ENCODE results near the gene N4BP3.
"Not testable (repeated sequence)": the region's sequence is repeated elsewhere in the genome, so short reads cannot be mapped to it uniquely, and the experiment has no call there.

The N4BP3 gene

GRCh38 chr5:178080618-178081410 is 32.5 kb upstream of the N4BP3 start:
- no peak overlapping the region for H3K4me3 ChIP-seq (ENCODE audit: low read length)
- no peaks in the 10 kb centered on the region for H3K4me1 ChIP-seq (ENCODE audit: control insufficient read depth, insufficient read depth, low read length)
- no peaks in the 10 kb centered on the region for H3K36me3 ChIP-seq (ENCODE audit: control insufficient read depth, insufficient read depth, low read length)
- no peaks in the 10 kb centered on the region for H3K27me3 ChIP-seq (ENCODE audit: control insufficient read depth, insufficient read depth, low read length)
- no peak overlapping the region for H3K27ac ChIP-seq (ENCODE audit: low read depth, low read length)
- H3K9ac ChIP-seq (ENCODE audit: low read length), result no peak overlapping the region

- H3K27me3 ChIP-seq (ENCODE audit: control insufficient read depth, insufficient read depth, low read length), result peaks cover 2% of the 10 kb centered on the region
- no peak overlapping the region for H3K4me3 ChIP-seq (ENCODE audit: low read length)
- H3K4me1 ChIP-seq (ENCODE audit: control insufficient read depth, insufficient read depth, low read length), result no peaks in the 10 kb centered on the region
- no peak overlapping the region for H3K27ac ChIP-seq (ENCODE audit: low read depth, low read length)
- no peaks in the 10 kb centered on the region for H3K36me3 ChIP-seq (ENCODE audit: control insufficient read depth, insufficient read depth, low read length)
- no peak overlapping the region for H3K9ac ChIP-seq (ENCODE audit: low read length)
Observed at GRCh38 chr5:178081571-178082243, 31.6 kb upstream of the N4BP3 start.

GRCh38 chr5:178083922-178084321 is 29.4 kb upstream of the N4BP3 start:
- Histone ChIP-seq H3K9ac (ENCODE audit: low read length) (no peak overlapping the region), H3K27me3 (ENCODE audit: control insufficient read depth, insufficient read depth, low read length) (peaks cover 2% of the 10 kb centered on the region), H3K27ac (ENCODE audit: low read depth, low read length) (no peak overlapping the region), H3K36me3 (ENCODE audit: control insufficient read depth, insufficient read depth, low read length) (no peaks in the 10 kb centered on the region), H3K4me3 (ENCODE audit: low read length) (no peak overlapping the region), H3K4me1 (ENCODE audit: control insufficient read depth, insufficient read depth, low read length) (no peaks in the 10 kb centered on the region)

- Histone ChIP-seq H3K27ac (ENCODE audit: low read depth, low read length) (no peak overlapping the region), H3K36me3 (ENCODE audit: control insufficient read depth, insufficient read depth, low read length) (no peaks in the 10 kb centered on the region), H3K4me1 (ENCODE audit: control insufficient read depth, insufficient read depth, low read length) (no peaks in the 10 kb centered on the region), H3K9ac (ENCODE audit: low read length) (no peak overlapping the region), H3K27me3 (ENCODE audit: control insufficient read depth, insufficient read depth, low read length) (peaks cover 2% of the 10 kb centered on the region), H3K4me3 (ENCODE audit: low read length) (no peak overlapping the region)
Observed at GRCh38 chr5:178085316-178085715, 28.0 kb upstream of the N4BP3 start.

- Histone ChIP-seq H3K4me1 (ENCODE audit: control insufficient read depth, insufficient read depth, low read length) (no peaks in the 10 kb centered on the region), H3K36me3 (ENCODE audit: control insufficient read depth, insufficient read depth, low read length) (no peaks in the 10 kb centered on the region), H3K27me3 (ENCODE audit: control insufficient read depth, insufficient read depth, low read length) (peaks cover 2% of the 10 kb centered on the region), H3K9ac (ENCODE audit: low read length) (no peak overlapping the region), H3K4me3 (ENCODE audit: low read length) (no peak overlapping the region), H3K27ac (ENCODE audit: low read depth, low read length) (no peak overlapping the region)
Observed at GRCh38 chr5:178086266-178086665, 27.1 kb upstream of the N4BP3 start.

- not testable (repeated sequence) for H3K36me3 ChIP-seq (ENCODE audit: control insufficient read depth, insufficient read depth, low read length); H3K4me1 ChIP-seq (ENCODE audit: control insufficient read depth, insufficient read depth, low read length); H3K9ac ChIP-seq (ENCODE audit: low read length); H3K27me3 ChIP-seq (ENCODE audit: control insufficient read depth, insufficient read depth, low read length); H3K27ac ChIP-seq (ENCODE audit: low read depth, low read length); H3K4me3 ChIP-seq (ENCODE audit: low read length)
Observed at GRCh38 chr5:178087199-178087598, 26.1 kb upstream of the N4BP3 start.

GRCh38 chr5:178090856-178091255 is 22.5 kb upstream of the N4BP3 start:
- no peak overlapping the region for H3K27ac ChIP-seq (ENCODE audit: low read depth, low read length)
- no peak overlapping the region for H3K4me3 ChIP-seq (ENCODE audit: low read length)
- no peaks in the 10 kb centered on the region for H3K4me1 ChIP-seq (ENCODE audit: control insufficient read depth, insufficient read depth, low read length)
- peaks cover 2% of the 10 kb centered on the region for H3K27me3 ChIP-seq (ENCODE audit: control insufficient read depth, insufficient read depth, low read length)
- H3K36me3 ChIP-seq (ENCODE audit: control insufficient read depth, insufficient read depth, low read length), result no peaks in the 10 kb centered on the region
- no peak overlapping the region for H3K9ac ChIP-seq (ENCODE audit: low read length)

GRCh38 chr5:178093134-178093533 is 20.2 kb upstream of the N4BP3 start:
- Histone ChIP-seq H3K4me1 (ENCODE audit: control insufficient read depth, insufficient read depth, low read length) (no peaks in the 10 kb centered on the region), H3K27ac (ENCODE audit: low read depth, low read length) (no peak overlapping the region), H3K4me3 (ENCODE audit: low read length) (no peak overlapping the region), H3K27me3 (ENCODE audit: control insufficient read depth, insufficient read depth, low read length) (no peaks in the 10 kb centered on the region), H3K36me3 (ENCODE audit: control insufficient read depth, insufficient read depth, low read length) (no peaks in the 10 kb centered on the region), H3K9ac (ENCODE audit: low read length) (no peak overlapping the region)

- no peak overlapping the region for H3K27ac ChIP-seq (ENCODE audit: low read depth, low read length)
- no peak overlapping the region for H3K9ac ChIP-seq (ENCODE audit: low read length)
- H3K27me3 ChIP-seq (ENCODE audit: control insufficient read depth, insufficient read depth, low read length), result no peaks in the 10 kb centered on the region
- no peaks in the 10 kb centered on the region for H3K4me1 ChIP-seq (ENCODE audit: control insufficient read depth, insufficient read depth, low read length)
- H3K36me3 ChIP-seq (ENCODE audit: control insufficient read depth, insufficient read depth, low read length), result no peaks in the 10 kb centered on the region
- no peak overlapping the region for H3K4me3 ChIP-seq (ENCODE audit: low read length)
Observed at GRCh38 chr5:178094345-178094744, 19.0 kb upstream of the N4BP3 start.

GRCh38 chr5:178098685-178099084 is 14.6 kb upstream of the N4BP3 start:
- H3K4me3 ChIP-seq (ENCODE audit: low read length), result no peak overlapping the region
- H3K9ac ChIP-seq (ENCODE audit: low read length), result no peak overlapping the region
- no peaks in the 10 kb centered on the region for H3K36me3 ChIP-seq (ENCODE audit: control insufficient read depth, insufficient read depth, low read length)
- H3K27me3 ChIP-seq (ENCODE audit: control insufficient read depth, insufficient read depth, low read length), result no peaks in the 10 kb centered on the region
- H3K4me1 ChIP-seq (ENCODE audit: control insufficient read depth, insufficient read depth, low read length), result no peaks in the 10 kb centered on the region
- H3K27ac ChIP-seq (ENCODE audit: low read depth, low read length), result no peak overlapping the region

GRCh38 chr5:178103612-178104011 is 9.7 kb upstream of the N4BP3 start:
- H3K27ac ChIP-seq (ENCODE audit: low read depth, low read length), result no peak overlapping the region
- H3K36me3 ChIP-seq (ENCODE audit: control insufficient read depth, insufficient read depth, low read length), result no peaks in the 10 kb centered on the region
- H3K9ac ChIP-seq (ENCODE audit: low read length), result no peak overlapping the region

GRCh38 chr5:178104492-178104891 is 8.8 kb upstream of the N4BP3 start:
- Histone ChIP-seq H3K9ac (ENCODE audit: low read length) (no peak overlapping the region), H3K27me3 (ENCODE audit: control insufficient read depth, insufficient read depth, low read length) (no peaks in the 10 kb centered on the region), H3K4me1 (ENCODE audit: control insufficient read depth, insufficient read depth, low read length) (no peaks in the 10 kb centered on the region), H3K36me3 (ENCODE audit: control insufficient read depth, insufficient read depth, low read length) (no peaks in the 10 kb centered on the region), H3K27ac (ENCODE audit: low read depth, low read length) (no peak overlapping the region), H3K4me3 (ENCODE audit: low read length) (no peak overlapping the region)

More at GRCh38 chr5:178103612-178104011, 9.7 kb upstream of the N4BP3 start:
- no peaks in the 10 kb centered on the region for H3K27me3 ChIP-seq (ENCODE audit: control insufficient read depth, insufficient read depth, low read length)
- no peaks in the 10 kb centered on the region for H3K4me1 ChIP-seq (ENCODE audit: control insufficient read depth, insufficient read depth, low read length)
- H3K4me3 ChIP-seq (ENCODE audit: low read length), result no peak overlapping the region

- Histone ChIP-seq H3K27ac (ENCODE audit: low read depth, low read length) (no peak overlapping the region), H3K27me3 (ENCODE audit: control insufficient read depth, insufficient read depth, low read length) (no peaks in the 10 kb centered on the region), H3K4me1 (ENCODE audit: control insufficient read depth, insufficient read depth, low read length) (no peaks in the 10 kb centered on the region)
Observed at GRCh38 chr5:178106086-178106485, 7.2 kb upstream of the N4BP3 start.

More at GRCh38 chr5:178106086-178106485, 7.2 kb upstream of the N4BP3 start:
- Histone ChIP-seq H3K9ac (ENCODE audit: low read length) (no peak overlapping the region), H3K36me3 (ENCODE audit: control insufficient read depth, insufficient read depth, low read length) (no peaks in the 10 kb centered on the region), H3K4me3 (ENCODE audit: low read length) (no peak overlapping the region)
